ENCODE measurements around the gene ADAMTS6. TPM values are rescaled to one million over a fixed set of nuclear protein-coding genes. Genes with fewer than 3 reads are reported as not detected.
"Not testable (repeated sequence)": the region's sequence is repeated elsewhere in the genome, so short reads cannot be mapped to it uniquely, and the experiment has no call there.

ADAMTS6 gene
- total RNA-seq, 2 donors from 2014 or later = 1.7 TPM

GRCh38 chr5:65244031-65244430 is 237.7 kb downstream of the ADAMTS6 start:
- intact Hi-C loops (cut with DNase I) = no loop called here
- DNase-seq = no peak
- ATAC-seq = no peak

- intact Hi-C loops (cut with DNase I) = no loop called here
- ATAC-seq = no peak
- no peak for DNase-seq
Observed at GRCh38 chr5:65243161-65243560, 238.6 kb downstream of the ADAMTS6 start.

GRCh38 chr5:65229841-65230240 is 251.9 kb downstream of the ADAMTS6 start:
- DNase-seq (no peak), ATAC-seq (no peak)
- intact Hi-C loops (cut with DNase I) = no loop called here

- DNase-seq = no peak
- intact Hi-C loops (cut with DNase I) = no loop called here
- ATAC-seq = peak in 1 of 2 donors; percentile 54
Observed at GRCh38 chr5:65213921-65214525, 267.7 kb downstream of the ADAMTS6 start.

- ATAC-seq = no peak
- intact Hi-C loops (cut with DNase I) = no loop called here
- no peak for DNase-seq
Observed at GRCh38 chr5:65209341-65209740, 272.4 kb downstream of the ADAMTS6 start.

GRCh38 chr5:65204966-65205365 is 276.8 kb downstream of the ADAMTS6 start:
- intact Hi-C loops (cut with DNase I) = no loop called here
- ATAC-seq = no peak
- no peak for DNase-seq

GRCh38 chr5:65203746-65204145 is 278.0 kb downstream of the ADAMTS6 start:
- intact Hi-C loops (cut with DNase I) = no loop called here
- DNase-seq = no peak
- ATAC-seq = no peak

GRCh38 chr5:65199993-65200675 is 281.6 kb downstream of the ADAMTS6 start:
- intact Hi-C loops (cut with DNase I) = no loop called here
- DNase-seq (no peak), ATAC-seq (peak in 1 of 2 donors; percentile 43)

- ATAC-seq (peak in 1 of 2 donors; percentile 44), DNase-seq (no peak)
- intact Hi-C loops (cut with DNase I) = no loop called here
Observed at GRCh38 chr5:65198456-65199120, 283.1 kb downstream of the ADAMTS6 start.

GRCh38 chr5:65197531-65198455 is 283.9 kb downstream of the ADAMTS6 start:
- ATAC-seq = no peak
- intact Hi-C loops (cut with DNase I) = no loop called here
- no peak for DNase-seq

- DNase-seq (no peak), ATAC-seq (no peak)
- intact Hi-C loops (cut with DNase I) = no loop called here
Observed at GRCh38 chr5:65194871-65195270, 286.8 kb downstream of the ADAMTS6 start.

- DNase-seq = no peak
- no peak for ATAC-seq
- intact Hi-C loops (cut with DNase I) = no loop called here
Observed at GRCh38 chr5:65192331-65192730, 289.4 kb downstream of the ADAMTS6 start.

- no peak for DNase-seq
- no peak for ATAC-seq
- intact Hi-C loops (cut with DNase I) = no loop called here
Observed at GRCh38 chr5:65191554-65192135, 290.1 kb downstream of the ADAMTS6 start.

- peak in 1 of 2 donors; percentile 56 for ATAC-seq
- intact Hi-C loops (cut with DNase I) = no loop called here
Observed at GRCh38 chr5:65190328-65191053, 291.2 kb downstream of the ADAMTS6 start.

GRCh38 chr5:65186646-65187227 is 295.0 kb downstream of the ADAMTS6 start:
- no peak for ATAC-seq
- intact Hi-C loops (cut with DNase I) = no loop called here
- DNase-seq = no peak

More at GRCh38 chr5:65190328-65191053, 291.2 kb downstream of the ADAMTS6 start:
- DNase-seq = no peak

- ATAC-seq = no peak
- intact Hi-C loops (cut with DNase I) = no loop called here
- DNase-seq = no peak
Observed at GRCh38 chr5:65185468-65185867, 296.3 kb downstream of the ADAMTS6 start.

GRCh38 chr5:65184780-65185179 is 296.9 kb downstream of the ADAMTS6 start:
- DNase-seq = no peak
- intact Hi-C loops (cut with DNase I) = no loop called here
- ATAC-seq = no peak

GRCh38 chr5:65174231-65174630 is 307.5 kb downstream of the ADAMTS6 start:
- DNase-seq; ATAC-seq; intact Hi-C loops (cut with DNase I): not testable (repeated sequence)

All from left cardiac atrium (tissue), 4 donors.